IPS-20b (cell line): ENCODE data around the gene TMEM167A.

Experiments used
- H3K27ac ChIP-seq: one replicate; pipeline ENCODE4 v1.5.1; 2013; ENCODE audit warnings: low read length
- H3K27me3 ChIP-seq: 2 replicates; pipeline ENCODE4 v1.6.1; 2013; ENCODE audit warnings: mild to moderate bottlenecking, low read length, inconsistent platforms; ENCODE audit not compliant: insufficient read depth
- H3K36me3 ChIP-seq: 2 replicates; pipeline ENCODE4 v1.6.1; 2013; ENCODE audit warnings: low read depth, mild to moderate bottlenecking, inconsistent platforms, low read length, moderate library complexity; ENCODE audit not compliant: insufficient read depth
- H3K4me1 ChIP-seq: 2 replicates; pipeline ENCODE4 v1.6.1; 2013; ENCODE audit warnings: mild to moderate bottlenecking, control low read depth, inconsistent platforms, low read length, moderate library complexity; ENCODE audit not compliant: insufficient read depth
- H3K4me3 ChIP-seq: 2 replicates; pipeline ENCODE4 v1.5.1; 2013; ENCODE audit warnings: mild to moderate bottlenecking, low read length, inconsistent platforms
- H3K9ac ChIP-seq: 2 replicates; pipeline ENCODE4 v1.6.1; 2013; ENCODE audit warnings: low read depth, mild to moderate bottlenecking, inconsistent platforms, low read length, moderate library complexity
- H3K9me3 ChIP-seq: 2 replicates; pipeline ENCODE4 v1.6.1; 2013; ENCODE audit warnings: mild to moderate bottlenecking, low read depth, low read length, inconsistent platforms; ENCODE audit not compliant: insufficient read depth

The TMEM167A gene

GRCh38 chr5:83101514-83101913 lies 24.3 kb upstream of the TMEM167A start:
- Histone ChIP-seq H3K9ac (no peak overlapping the region), H3K4me3 (no peak overlapping the region), H3K4me1 (peaks cover 10% of the 10 kb centered on the region; the same call in 1 of the 2 replicates), H3K27ac (no peak overlapping the region), H3K9me3 (no peaks in the 10 kb centered on the region), H3K36me3 (no peaks in the 10 kb centered on the region), H3K27me3 (no peaks in the 10 kb centered on the region)

GRCh38 chr5:83099445-83099844 lies 22.3 kb upstream of the TMEM167A start:
- H3K4me3 ChIP-seq: no peak overlapping the region
- no peak overlapping the region for H3K9ac ChIP-seq
- no peaks in the 10 kb centered on the region for H3K27me3 ChIP-seq
- H3K36me3 ChIP-seq: no peaks in the 10 kb centered on the region
- no peaks in the 10 kb centered on the region for H3K9me3 ChIP-seq
- peaks cover 10% of the 10 kb centered on the region for H3K4me1 ChIP-seq
- no peak overlapping the region for H3K27ac ChIP-seq

- Histone ChIP-seq H3K36me3 (no peaks in the 10 kb centered on the region), H3K27me3 (no peaks in the 10 kb centered on the region), H3K4me1 (peaks cover 10% of the 10 kb centered on the region), H3K9me3 (peaks cover under 1% of the 10 kb centered on the region; the same call in 1 of the 2 replicates), H3K27ac (no peak overlapping the region), H3K9ac (no peak overlapping the region), H3K4me3 (no peak overlapping the region)
These were observed 21.8 kb upstream of the TMEM167A start for GRCh38 chr5:83099001-83099400.

- H3K27me3 ChIP-seq: no peaks in the 10 kb centered on the region
- H3K27ac ChIP-seq: no peak overlapping the region
- H3K4me3 ChIP-seq: no peak overlapping the region
- no peak overlapping the region for H3K9ac ChIP-seq
- H3K36me3 ChIP-seq: no peaks in the 10 kb centered on the region
- H3K4me1 ChIP-seq: peaks cover 10% of the 10 kb centered on the region
- peaks cover 13% of the 10 kb centered on the region; the same call in 1 of the 2 replicates for H3K9me3 ChIP-seq
These were observed 20.6 kb upstream of the TMEM167A start for GRCh38 chr5:83097689-83098231.

GRCh38 chr5:83096660-83097339 lies 19.6 kb upstream of the TMEM167A start:
- no peak overlapping the region for H3K9ac ChIP-seq
- H3K27me3 ChIP-seq: no peaks in the 10 kb centered on the region
- H3K4me1 ChIP-seq: peaks cover 10% of the 10 kb centered on the region
- H3K27ac ChIP-seq: no peak overlapping the region
- no peaks in the 10 kb centered on the region for H3K36me3 ChIP-seq
- no peak overlapping the region for H3K4me3 ChIP-seq
- peaks cover 20% of the 10 kb centered on the region; the same call in 1 of the 2 replicates for H3K9me3 ChIP-seq

- Histone ChIP-seq H3K4me1 (peaks cover 10% of the 10 kb centered on the region), H3K27ac (no peak overlapping the region), H3K9me3 (peaks cover 24% of the 10 kb centered on the region; the same call in 1 of the 2 replicates), H3K9ac (no peak overlapping the region), H3K36me3 (no peaks in the 10 kb centered on the region), H3K4me3 (no peak overlapping the region), H3K27me3 (no peaks in the 10 kb centered on the region)
These were observed 18.9 kb upstream of the TMEM167A start for GRCh38 chr5:83095957-83096539.

- Histone ChIP-seq H3K27ac (no peak overlapping the region), H3K9me3 (peaks cover 24% of the 10 kb centered on the region; the same call in 1 of the 2 replicates), H3K4me1 (peaks cover 10% of the 10 kb centered on the region), H3K9ac (no peak overlapping the region), H3K4me3 (no peak overlapping the region), H3K36me3 (no peaks in the 10 kb centered on the region), H3K27me3 (no peaks in the 10 kb centered on the region)
These were observed 18.2 kb upstream of the TMEM167A start for GRCh38 chr5:83095163-83095956.

GRCh38 chr5:83093692-83094091 lies 16.5 kb upstream of the TMEM167A start:
- H3K9me3 ChIP-seq: peaks cover 24% of the 10 kb centered on the region; the same call in 1 of the 2 replicates
- H3K27ac ChIP-seq: no peak overlapping the region
- no peak overlapping the region for H3K9ac ChIP-seq
- H3K4me1 ChIP-seq: peaks cover 2% of the 10 kb centered on the region
- H3K36me3 ChIP-seq: no peaks in the 10 kb centered on the region
- no peak overlapping the region for H3K4me3 ChIP-seq
- H3K27me3 ChIP-seq: no peaks in the 10 kb centered on the region

- H3K4me3 ChIP-seq: no peak overlapping the region
- no peak overlapping the region for H3K9ac ChIP-seq
- H3K9me3 ChIP-seq: peaks cover 24% of the 10 kb centered on the region; the same call in 1 of the 2 replicates
- H3K4me1 ChIP-seq: no peaks in the 10 kb centered on the region; the same call in 1 of the 2 replicates
- H3K27me3 ChIP-seq: no peaks in the 10 kb centered on the region
- no peaks in the 10 kb centered on the region for H3K36me3 ChIP-seq
- no peak overlapping the region for H3K27ac ChIP-seq
These were observed 15.4 kb upstream of the TMEM167A start for GRCh38 chr5:83092619-83093018.

- Histone ChIP-seq H3K4me1 (no peaks in the 10 kb centered on the region), H3K27ac (no peak overlapping the region), H3K9ac (no peak overlapping the region), H3K27me3 (no peaks in the 10 kb centered on the region), H3K9me3 (peaks cover 24% of the 10 kb centered on the region; the same call in 1 of the 2 replicates), H3K4me3 (no peak overlapping the region), H3K36me3 (no peaks in the 10 kb centered on the region)
These were observed 13.0 kb upstream of the TMEM167A start for GRCh38 chr5:83090169-83090568.

- Histone ChIP-seq H3K9me3 (no peaks in the 10 kb centered on the region), H3K4me1 (no peaks in the 10 kb centered on the region), H3K9ac (no peak overlapping the region), H3K4me3 (no peak overlapping the region), H3K36me3 (no peaks in the 10 kb centered on the region), H3K27me3 (no peaks in the 10 kb centered on the region), H3K27ac (no peak overlapping the region)
These were observed 7.9 kb upstream of the TMEM167A start for GRCh38 chr5:83085106-83085505.
